Thyroid gland (tissue), 4 donors: Measurements from ENCODE around the gene PRKAR2B.

Experiments used
- POLR2A ChIP-seq, 2 donors: fragments of 450-650 bp; IDR thresholded peaks; one replicate each; pipeline ENCODE4 v1.6.1; 2017; ENCODE audit warnings: antibody characterized with exemption in 2 of 2, mild to moderate bottlenecking in 2 of 2, moderate library complexity in 1 of 2
- TF ChIP-seq, protein P1 (sequence below), 6 experiments: fragments of 200-600 bp in 3 of 6; fragments of 450-650 bp in 3 of 6; sonication (generic) in 3 of 6; IDR thresholded peaks; one replicate each; pipeline ENCODE4 v1.5.1; 2016 to 2019; ENCODE audit warnings: antibody characterized with exemption in 6 of 6, mild to moderate bottlenecking in 2 of 6, inconsistent platforms in 1 of 6, moderate library complexity in 1 of 6

DNA sequence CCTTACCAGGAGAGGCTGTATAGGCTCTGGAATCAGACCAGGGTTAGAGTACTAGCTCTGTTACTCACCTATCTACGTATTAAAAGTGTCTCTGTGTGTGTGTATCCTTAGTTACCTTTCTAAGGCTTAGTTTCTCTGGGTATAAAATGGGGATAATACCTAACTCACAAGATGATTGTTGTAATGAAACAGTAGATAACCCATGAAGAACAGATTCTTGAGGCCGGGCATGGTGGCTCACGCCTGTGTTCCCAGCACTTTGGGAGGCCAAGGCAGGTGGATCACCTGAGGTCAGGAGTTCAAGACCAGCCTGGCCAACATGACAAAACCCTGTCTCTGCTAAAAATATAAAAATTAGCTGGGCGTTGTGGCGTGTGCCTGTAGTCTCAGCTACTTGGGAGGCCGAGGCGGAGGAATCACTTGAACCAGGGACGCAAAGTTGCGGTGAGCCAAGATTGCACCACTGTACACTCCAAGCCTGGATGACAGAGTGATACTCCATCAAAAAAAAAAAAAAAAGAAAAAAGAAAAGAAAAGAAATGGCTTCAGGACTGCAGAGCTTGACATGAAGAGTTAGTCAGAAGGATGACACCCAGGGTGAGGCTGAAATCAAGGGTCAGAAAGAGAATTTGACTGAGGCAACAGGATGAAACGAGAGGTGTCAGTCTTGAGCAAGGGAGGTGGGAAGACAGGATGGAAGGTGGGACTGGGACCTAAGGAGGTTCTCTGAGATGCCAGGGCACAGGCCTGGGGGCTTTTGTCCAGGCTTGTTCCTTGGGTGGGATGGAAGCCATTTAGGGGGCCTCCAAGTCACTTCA, 33.4 kb downstream of the PRKAR2B start:
- TF ChIP-seq, protein P1, sequence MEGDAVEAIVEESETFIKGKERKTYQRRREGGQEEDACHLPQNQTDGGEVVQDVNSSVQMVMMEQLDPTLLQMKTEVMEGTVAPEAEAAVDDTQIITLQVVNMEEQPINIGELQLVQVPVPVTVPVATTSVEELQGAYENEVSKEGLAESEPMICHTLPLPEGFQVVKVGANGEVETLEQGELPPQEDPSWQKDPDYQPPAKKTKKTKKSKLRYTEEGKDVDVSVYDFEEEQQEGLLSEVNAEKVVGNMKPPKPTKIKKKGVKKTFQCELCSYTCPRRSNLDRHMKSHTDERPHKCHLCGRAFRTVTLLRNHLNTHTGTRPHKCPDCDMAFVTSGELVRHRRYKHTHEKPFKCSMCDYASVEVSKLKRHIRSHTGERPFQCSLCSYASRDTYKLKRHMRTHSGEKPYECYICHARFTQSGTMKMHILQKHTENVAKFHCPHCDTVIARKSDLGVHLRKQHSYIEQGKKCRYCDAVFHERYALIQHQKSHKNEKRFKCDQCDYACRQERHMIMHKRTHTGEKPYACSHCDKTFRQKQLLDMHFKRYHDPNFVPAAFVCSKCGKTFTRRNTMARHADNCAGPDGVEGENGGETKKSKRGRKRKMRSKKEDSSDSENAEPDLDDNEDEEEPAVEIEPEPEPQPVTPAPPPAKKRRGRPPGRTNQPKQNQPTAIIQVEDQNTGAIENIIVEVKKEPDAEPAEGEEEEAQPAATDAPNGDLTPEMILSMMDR (IDR thresholded peaks at IDR 0.05) = no peak
- no peak for TF ChIP-seq POLR2A (IDR thresholded peaks at IDR 0.05)
